Measurements from ENCODE around the gene CRELD1.

GRCh38 chr3:9932535-9932842 lies 1.1 kb upstream of the CRELD1 start:
- no peak for TF ChIP-seq ELF4 (IDR thresholded peaks at IDR 0.05)
- TF ChIP-seq TARDBP (IDR thresholded peaks at IDR 0.05), result no peak
- TF ChIP-seq BHLHE40 (IDR thresholded peaks at IDR 0.05; ENCODE audit: borderline replicate concordance), result no peak
- TF ChIP-seq ARNT (IDR thresholded peaks at IDR 0.05), result no peak
- TF ChIP-seq ZNF384 (IDR thresholded peaks at IDR 0.05), result no peak
- TF ChIP-seq FOXM1 (IDR thresholded peaks at IDR 0.05; ENCODE audit: borderline replicate concordance), result no peak
- TF ChIP-seq SUZ12 (IDR thresholded peaks at IDR 0.05), result no peak
- TF ChIP-seq, protein P1, sequence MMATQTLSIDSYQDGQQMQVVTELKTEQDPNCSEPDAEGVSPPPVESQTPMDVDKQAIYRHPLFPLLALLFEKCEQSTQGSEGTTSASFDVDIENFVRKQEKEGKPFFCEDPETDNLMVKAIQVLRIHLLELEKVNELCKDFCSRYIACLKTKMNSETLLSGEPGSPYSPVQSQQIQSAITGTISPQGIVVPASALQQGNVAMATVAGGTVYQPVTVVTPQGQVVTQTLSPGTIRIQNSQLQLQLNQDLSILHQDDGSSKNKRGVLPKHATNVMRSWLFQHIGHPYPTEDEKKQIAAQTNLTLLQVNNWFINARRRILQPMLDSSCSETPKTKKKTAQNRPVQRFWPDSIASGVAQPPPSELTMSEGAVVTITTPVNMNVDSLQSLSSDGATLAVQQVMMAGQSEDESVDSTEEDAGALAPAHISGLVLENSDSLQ (IDR thresholded peaks at IDR 0.05), result no peak
- TF ChIP-seq FOXK2 (IDR thresholded peaks at IDR 0.05), result no peak
- no peak for TF ChIP-seq FOXA1 (IDR thresholded peaks at IDR 0.05)
- no peak for TF ChIP-seq HDGF (IDR thresholded peaks at IDR 0.05; ENCODE audit: borderline replicate concordance)

Data from HEK293T (cell line).